ENCODE measurements around the gene HMGB1. TPM values are rescaled to one million over a fixed set of nuclear protein-coding genes. Genes with fewer than 3 reads are reported as not detected.

Gene HMGB1
- total and polyA plus RNA-seq, 2 of the 13 experiments (the other 11 are each of a cell fraction or from before 2014, with no cell fraction given): 115 to 584 TPM

GRCh38 chr13:30408319-30409101 lies 57.2 kb downstream of the HMGB1 start (continued):
- TF ChIP-seq, protein P1, sequence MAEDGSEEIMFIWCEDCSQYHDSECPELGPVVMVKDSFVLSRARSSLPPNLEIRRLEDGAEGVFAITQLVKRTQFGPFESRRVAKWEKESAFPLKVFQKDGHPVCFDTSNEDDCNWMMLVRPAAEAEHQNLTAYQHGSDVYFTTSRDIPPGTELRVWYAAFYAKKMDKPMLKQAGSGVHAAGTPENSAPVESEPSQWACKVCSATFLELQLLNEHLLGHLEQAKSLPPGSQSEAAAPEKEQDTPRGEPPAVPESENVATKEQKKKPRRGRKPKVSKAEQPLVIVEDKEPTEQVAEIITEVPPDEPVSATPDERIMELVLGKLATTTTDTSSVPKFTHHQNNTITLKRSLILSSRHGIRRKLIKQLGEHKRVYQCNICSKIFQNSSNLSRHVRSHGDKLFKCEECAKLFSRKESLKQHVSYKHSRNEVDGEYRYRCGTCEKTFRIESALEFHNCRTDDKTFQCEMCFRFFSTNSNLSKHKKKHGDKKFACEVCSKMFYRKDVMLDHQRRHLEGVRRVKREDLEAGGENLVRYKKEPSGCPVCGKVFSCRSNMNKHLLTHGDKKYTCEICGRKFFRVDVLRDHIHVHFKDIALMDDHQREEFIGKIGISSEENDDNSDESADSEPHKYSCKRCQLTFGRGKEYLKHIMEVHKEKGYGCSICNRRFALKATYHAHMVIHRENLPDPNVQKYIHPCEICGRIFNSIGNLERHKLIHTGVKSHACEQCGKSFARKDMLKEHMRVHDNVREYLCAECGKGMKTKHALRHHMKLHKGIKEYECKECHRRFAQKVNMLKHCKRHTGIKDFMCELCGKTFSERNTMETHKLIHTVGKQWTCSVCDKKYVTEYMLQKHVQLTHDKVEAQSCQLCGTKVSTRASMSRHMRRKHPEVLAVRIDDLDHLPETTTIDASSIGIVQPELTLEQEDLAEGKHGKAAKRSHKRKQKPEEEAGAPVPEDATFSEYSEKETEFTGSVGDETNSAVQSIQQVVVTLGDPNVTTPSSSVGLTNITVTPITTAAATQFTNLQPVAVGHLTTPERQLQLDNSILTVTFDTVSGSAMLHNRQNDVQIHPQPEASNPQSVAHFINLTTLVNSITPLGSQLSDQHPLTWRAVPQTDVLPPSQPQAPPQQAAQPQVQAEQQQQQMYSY (CRISPR knock-in tag; IDR thresholded peaks at IDR 0.05): no peak
- no peak for TF ChIP-seq ZNF781 (CRISPR knock-in tag; IDR thresholded peaks at IDR 0.05; ENCODE audit: borderline replicate concordance, not compliant biosample characterization)
- TF ChIP-seq ZNF18 (CRISPR knock-in tag; IDR thresholded peaks at IDR 0.05; ENCODE audit: insufficient replicate concordance): peak; percentile 78
- TF ChIP-seq KLF11 (CRISPR knock-in tag; IDR thresholded peaks at IDR 0.05): no peak
- no peak for TF ChIP-seq SNAPC2 (CRISPR knock-in tag; IDR thresholded peaks at IDR 0.05)
- TF ChIP-seq, protein P2, sequence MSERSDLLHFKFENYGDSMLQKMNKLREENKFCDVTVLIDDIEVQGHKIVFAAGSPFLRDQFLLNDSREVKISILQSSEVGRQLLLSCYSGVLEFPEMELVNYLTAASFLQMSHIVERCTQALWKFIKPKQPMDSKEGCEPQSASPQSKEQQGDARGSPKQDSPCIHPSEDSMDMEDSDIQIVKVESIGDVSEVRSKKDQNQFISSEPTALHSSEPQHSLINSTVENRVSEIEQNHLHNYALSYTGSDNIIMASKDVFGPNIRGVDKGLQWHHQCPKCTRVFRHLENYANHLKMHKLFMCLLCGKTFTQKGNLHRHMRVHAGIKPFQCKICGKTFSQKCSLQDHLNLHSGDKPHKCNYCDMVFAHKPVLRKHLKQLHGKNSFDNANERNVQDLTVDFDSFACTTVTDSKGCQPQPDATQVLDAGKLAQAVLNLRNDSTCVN (CRISPR knock-in tag; IDR thresholded peaks at IDR 0.05; ENCODE audit: borderline replicate concordance): no peak
- TF ChIP-seq HNRNPLL (IDR thresholded peaks at IDR 0.05; ENCODE audit: low read depth, low read length, poor library complexity, severe bottlenecking): peak; percentile 82
- TF ChIP-seq KAT2B (IDR thresholded peaks at IDR 0.05; ENCODE audit: borderline replicate concordance, low read depth, low read length): no peak
- no peak for TF ChIP-seq ZNF34 (CRISPR knock-in tag; IDR thresholded peaks at IDR 0.05; ENCODE audit: borderline replicate concordance)
- TF ChIP-seq, protein P3, sequence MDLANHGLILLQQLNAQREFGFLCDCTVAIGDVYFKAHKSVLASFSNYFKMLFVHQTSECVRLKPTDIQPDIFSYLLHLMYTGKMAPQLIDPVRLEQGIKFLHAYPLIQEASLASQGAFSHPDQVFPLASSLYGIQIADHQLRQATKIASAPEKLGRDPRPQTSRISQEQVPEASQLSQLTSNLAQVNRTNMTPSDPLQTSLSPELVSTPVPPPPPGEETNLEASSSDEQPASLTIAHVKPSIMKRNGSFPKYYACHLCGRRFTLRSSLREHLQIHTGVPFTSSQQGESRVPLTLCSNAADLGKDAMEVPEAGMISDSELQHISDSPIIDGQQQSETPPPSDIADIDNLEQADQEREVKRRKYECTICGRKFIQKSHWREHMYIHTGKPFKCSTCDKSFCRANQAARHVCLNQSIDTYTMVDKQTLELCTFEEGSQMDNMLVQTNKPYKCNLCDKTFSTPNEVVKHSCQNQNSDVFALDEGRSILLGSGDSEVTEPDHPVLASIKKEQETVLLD (CRISPR knock-in tag; IDR thresholded peaks at IDR 0.05; ENCODE audit: low read depth): no peak
- no peak for TF ChIP-seq PHF20 (CRISPR knock-in tag; IDR thresholded peaks at IDR 0.05)
- TF ChIP-seq ZBTB42 (CRISPR knock-in tag; IDR thresholded peaks at IDR 0.05): peak; percentile 34; the same call in 1 of the 2 replicates
- TF ChIP-seq PRPF4 (IDR thresholded peaks at IDR 0.05; ENCODE audit: low read depth, low read length, poor library complexity, severe bottlenecking): no peak
- no peak for TF ChIP-seq ZNF577 (CRISPR knock-in tag; IDR thresholded peaks at IDR 0.05; ENCODE audit: borderline replicate concordance, low read depth)
- TF ChIP-seq ZNF7 (CRISPR knock-in tag; IDR thresholded peaks at IDR 0.05): no peak
- TF ChIP-seq ZNF430 (CRISPR knock-in tag; IDR thresholded peaks at IDR 0.05): peak; percentile 74; the same call in 1 of the 2 replicates
- TF ChIP-seq, protein P4, sequence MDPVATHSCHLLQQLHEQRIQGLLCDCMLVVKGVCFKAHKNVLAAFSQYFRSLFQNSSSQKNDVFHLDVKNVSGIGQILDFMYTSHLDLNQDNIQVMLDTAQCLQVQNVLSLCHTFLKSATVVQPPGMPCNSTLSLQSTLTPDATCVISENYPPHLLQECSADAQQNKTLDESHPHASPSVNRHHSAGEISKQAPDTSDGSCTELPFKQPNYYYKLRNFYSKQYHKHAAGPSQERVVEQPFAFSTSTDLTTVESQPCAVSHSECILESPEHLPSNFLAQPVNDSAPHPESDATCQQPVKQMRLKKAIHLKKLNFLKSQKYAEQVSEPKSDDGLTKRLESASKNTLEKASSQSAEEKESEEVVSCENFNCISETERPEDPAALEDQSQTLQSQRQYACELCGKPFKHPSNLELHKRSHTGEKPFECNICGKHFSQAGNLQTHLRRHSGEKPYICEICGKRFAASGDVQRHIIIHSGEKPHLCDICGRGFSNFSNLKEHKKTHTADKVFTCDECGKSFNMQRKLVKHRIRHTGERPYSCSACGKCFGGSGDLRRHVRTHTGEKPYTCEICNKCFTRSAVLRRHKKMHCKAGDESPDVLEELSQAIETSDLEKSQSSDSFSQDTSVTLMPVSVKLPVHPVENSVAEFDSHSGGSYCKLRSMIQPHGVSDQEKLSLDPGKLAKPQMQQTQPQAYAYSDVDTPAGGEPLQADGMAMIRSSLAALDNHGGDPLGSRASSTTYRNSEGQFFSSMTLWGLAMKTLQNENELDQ (CRISPR knock-in tag; IDR thresholded peaks at IDR 0.05; ENCODE audit: borderline replicate concordance): no peak
- TF ChIP-seq RXRB (CRISPR knock-in tag; IDR thresholded peaks at IDR 0.05; ENCODE audit: borderline replicate concordance): 0 out of 2 replicates have a peak, but pooled peaks have one; percentile 37

All from HepG2 (cell line).